GM21529 (cell line): ENCODE measurements around the gene UBE2V1.
"Not testable (repeated sequence)": the region's sequence is repeated elsewhere in the genome, so short reads cannot be mapped to it uniquely, and the experiment has no call there.

Source experiments
- ATAC-seq: cut with Tn5 transposase; IDR thresholded peaks from one replicate; pipeline ENCODE4 v1.9.1; 2021; ENCODE audit not compliant: unreplicated experiment

The UBE2V1 gene

DNA sequence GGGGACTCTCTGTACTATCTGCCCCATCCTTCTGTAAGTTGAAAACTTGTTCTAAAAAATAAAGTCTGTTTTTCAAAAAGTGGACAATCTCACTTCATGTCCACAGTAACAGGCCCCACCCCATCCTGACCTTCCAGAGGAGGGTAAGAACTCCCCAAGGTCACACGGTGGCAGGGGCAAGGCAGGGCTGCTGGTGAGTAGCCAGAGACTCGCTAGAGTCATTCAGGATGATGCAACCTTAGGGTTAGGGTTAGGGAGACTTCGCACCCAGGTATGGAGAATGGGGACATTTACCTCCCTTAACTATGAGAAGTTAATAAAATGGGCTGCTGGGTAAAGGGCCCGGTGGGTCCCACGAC lies 25.1 kb upstream of the UBE2V1 start:
- ATAC-seq: no peak

GRCh38 chr20:50137702-50138101 lies 24.8 kb upstream of the UBE2V1 start:
- ATAC-seq: not testable (repeated sequence)

- ATAC-seq: no peak
These were observed 24.1 kb upstream of the UBE2V1 start for GRCh38 chr20:50136822-50137599.

- not testable (repeated sequence) for ATAC-seq
These were observed 22.2 kb upstream of the UBE2V1 start for GRCh38 chr20:50135157-50135556.

GRCh38 chr20:50133474-50134217 lies 20.7 kb upstream of the UBE2V1 start:
- no peak for ATAC-seq

DNA sequence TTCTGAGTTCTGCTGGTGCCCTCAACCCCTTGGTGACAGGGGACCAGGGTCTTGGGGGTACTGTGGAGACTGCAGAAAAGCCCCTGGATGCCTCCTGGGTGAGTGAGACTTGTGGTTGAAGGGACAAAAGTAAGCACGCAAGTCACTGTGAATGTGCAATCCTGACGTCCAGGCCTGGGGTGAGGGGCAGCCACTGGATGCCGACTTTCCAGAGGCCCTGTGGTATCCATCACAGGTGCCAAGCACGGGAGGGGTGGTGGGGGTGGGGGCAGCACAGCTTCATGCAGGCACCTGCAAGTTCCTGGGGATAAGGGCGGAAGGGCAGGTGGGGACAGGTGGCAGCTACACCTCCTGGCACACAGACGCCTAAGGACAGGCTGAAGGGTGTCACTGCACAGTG lies 20.1 kb upstream of the UBE2V1 start:
- ATAC-seq: no peak

DNA sequence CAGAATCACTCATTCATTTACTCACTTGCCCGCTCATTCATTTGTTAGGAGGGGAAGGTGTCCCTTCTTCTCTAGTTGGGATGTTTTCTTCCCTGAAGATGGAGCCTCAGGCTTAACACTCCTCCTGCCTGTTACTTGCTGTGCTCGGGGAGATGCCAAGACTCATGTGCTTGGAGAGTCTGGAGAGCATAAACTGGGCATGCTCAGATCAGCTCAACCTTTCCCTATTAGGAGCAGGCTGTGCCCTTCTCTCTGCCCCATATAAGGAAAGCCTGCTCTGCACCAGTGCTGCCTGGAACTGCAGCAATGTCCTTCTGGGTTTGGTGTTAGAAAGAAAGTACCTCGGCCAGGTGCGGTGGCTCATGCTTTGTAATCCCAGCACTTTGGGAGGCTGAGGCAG lies 18.0 kb upstream of the UBE2V1 start:
- no peak for ATAC-seq

DNA sequence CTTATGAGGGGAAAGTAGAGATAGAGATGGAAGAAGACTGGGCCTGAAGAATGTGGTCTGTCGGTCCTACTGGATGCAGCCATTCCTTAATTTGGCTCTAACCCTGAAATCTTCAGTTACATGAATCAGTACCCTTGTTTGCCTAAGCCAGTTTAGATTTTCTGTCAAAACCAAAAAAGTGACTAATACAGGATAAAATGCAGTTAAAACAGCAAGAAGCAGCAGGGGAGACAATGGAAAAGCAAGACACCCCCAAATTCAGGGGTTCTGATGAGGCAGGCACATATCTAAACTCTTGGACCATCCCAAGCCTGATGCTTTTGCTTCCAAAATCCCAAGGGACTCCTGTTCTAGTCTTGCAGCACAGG lies 17.4 kb upstream of the UBE2V1 start:
- no peak for ATAC-seq

- no peak for ATAC-seq
These were observed 16.9 kb upstream of the UBE2V1 start for GRCh38 chr20:50129662-50130355.

GRCh38 chr20:50128520-50128905 lies 15.6 kb upstream of the UBE2V1 start:
- ATAC-seq: no peak

- no peak for ATAC-seq
These were observed 14.9 kb upstream of the UBE2V1 start for GRCh38 chr20:50127587-50128519.

DNA sequence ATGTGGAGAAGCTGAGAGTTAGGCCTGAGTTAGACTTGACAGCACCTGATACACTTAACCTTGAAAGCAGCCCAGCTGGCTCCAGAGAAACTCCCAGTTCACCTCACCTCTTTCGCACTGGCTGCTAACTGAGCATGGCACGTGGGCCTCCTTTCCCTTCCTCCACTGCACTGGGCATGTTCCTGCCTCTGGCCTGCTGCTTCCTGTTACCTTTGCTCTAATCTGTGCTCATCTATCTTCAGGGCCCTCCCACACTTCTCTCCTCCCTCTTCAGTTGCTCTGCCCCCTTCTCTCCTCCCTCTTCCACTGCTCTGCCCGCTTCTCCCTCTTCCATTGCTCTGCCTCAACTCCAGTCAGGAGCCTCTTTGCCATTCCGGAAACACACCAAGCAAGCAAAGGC lies 13.7 kb upstream of the UBE2V1 start:
- no peak for ATAC-seq

- no peak for ATAC-seq
These were observed 12.3 kb upstream of the UBE2V1 start for GRCh38 chr20:50125279-50125678.

DNA sequence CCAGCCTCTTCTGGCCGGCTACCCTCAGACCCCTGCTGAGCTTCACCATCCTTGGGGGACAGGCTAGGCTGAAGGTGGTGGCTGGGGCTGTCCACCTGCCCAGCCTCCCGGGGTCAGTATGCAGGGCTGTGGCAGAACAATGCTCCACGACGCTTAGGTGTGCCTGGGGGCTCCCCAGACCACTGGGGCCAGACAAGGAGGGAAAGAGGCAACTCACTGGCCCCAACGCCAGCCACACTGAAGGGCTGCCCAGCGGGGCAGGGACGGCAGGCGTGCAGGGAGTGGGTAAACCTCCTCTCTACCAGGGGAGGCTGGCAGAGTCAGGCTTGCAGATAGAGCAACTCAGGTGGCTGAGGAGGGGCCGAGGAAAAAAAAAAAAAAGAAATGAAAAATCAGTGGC lies 11.5 kb upstream of the UBE2V1 start:
- ATAC-seq: no peak

GRCh38 chr20:50123418-50123817 lies 10.5 kb upstream of the UBE2V1 start:
- no peak for ATAC-seq

DNA sequence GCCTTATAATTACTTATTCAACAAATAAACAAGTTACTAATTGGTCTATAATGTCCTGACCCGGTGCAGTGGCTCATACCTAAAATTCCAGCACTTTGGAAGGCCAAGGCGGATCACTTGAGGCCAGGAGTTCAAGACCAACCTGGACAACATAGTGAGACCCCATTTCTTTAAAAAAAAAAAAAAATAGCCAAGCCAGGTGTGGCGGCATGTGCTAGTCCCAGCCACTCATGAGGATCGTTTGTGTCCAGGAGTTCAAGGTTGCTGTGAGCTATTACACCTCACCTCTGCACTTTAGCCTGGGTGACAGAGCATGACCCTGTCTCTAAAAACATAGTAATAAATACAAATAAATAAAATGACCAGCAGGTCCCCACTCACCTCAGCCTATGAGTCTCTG lies 9.8 kb upstream of the UBE2V1 start:
- ATAC-seq: no peak

DNA sequence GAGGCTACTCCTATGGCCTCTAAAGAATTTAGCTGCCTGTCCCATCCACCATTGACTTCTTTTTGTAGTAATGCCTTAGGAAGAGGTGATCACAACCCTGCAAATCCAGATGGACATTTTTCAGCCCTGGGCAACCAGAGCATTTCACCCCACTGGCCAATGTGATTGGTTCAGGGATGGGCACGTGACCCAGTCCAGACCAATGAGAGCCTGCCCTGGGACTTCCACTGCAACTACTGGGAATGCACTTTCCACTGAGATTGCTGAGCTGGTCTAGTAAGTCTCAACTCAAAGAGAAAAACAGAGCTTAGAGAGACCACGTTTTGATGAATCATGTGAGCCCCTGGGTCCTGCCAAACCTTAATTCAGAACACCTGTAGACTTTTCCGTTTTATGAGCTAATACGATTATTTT lies 8.9 kb upstream of the UBE2V1 start:
- no peak for ATAC-seq

GRCh38 chr20:50120935-50121693 lies 8.2 kb upstream of the UBE2V1 start:
- no peak for ATAC-seq

DNA sequence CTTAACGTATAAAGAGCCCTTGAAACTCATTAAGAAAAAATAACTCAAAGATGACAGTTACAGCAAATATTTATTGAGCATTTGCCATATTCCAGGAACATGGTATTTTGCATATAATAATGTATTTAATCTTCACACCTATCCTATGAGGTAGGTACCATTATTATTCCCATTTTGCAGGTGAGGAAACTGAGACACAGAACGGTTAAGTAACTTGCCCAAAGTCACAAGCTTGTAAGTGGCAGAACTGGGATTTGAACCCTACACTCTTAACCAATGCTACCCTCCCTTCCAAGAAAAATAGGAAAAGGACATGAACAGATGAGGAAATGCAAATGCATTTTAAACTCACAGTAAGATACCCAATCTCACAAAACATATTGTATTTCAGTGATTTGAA lies 5.3 kb upstream of the UBE2V1 start:
- no peak for ATAC-seq

GRCh38 chr20:50116368-50116999 lies 3.5 kb upstream of the UBE2V1 start:
- no peak for ATAC-seq
